GM13976 (cell line): ENCODE measurements around the gene TRAF3.
A peak's percentile ranks its signal among the peaks of the same experiment; 100 is the strongest.

ENCODE experiments used
- DNase-seq: peaks from one replicate; pipeline ENCODE4 v3.0.0; 2012; ENCODE audit warnings: low spot score
- in situ Hi-C: fragments of 300-500 bp; cut with MboI; formaldehyde crosslinking; loops from one replicate; pipeline ENCODE4 v1.12.0; 2022; ENCODE audit warnings: low sequenced_read_pairs, mixed read lengths, inconsistent platforms; ENCODE audit not compliant: unreplicated experiment
- TF ChIP-seq, protein P1 (sequence below): IDR thresholded peaks from 2 replicates; pipeline ENCODE4 v1.5.1; 2012; ENCODE audit warnings: borderline replicate concordance, mild to moderate bottlenecking; ENCODE audit not compliant: insufficient read depth; ENCODE audit errors: extremely low read depth, missing control alignments, control extremely low read depth

The TRAF3 gene

DNA sequence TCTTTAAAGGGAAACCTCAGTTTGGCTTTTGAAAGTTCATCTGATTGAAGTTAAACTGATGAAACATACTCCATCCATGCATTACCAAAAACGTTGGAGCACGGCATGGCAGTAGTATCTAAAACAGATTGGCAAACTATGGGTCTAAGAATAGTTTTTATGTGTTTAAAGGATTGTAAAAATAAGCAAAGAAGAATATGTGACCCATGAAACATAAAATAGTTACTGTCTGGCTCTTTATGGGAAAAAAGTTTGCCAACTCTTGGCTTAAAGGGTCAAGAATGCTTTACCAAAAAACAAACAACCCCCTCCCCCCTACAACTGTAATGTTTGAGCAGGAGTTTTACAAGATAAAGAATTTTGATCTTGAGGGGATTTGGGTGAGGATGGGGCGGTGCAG, 32.6 kb downstream of the TRAF3 start:
- DNase-seq: no peak
- TF ChIP-seq, protein P1, sequence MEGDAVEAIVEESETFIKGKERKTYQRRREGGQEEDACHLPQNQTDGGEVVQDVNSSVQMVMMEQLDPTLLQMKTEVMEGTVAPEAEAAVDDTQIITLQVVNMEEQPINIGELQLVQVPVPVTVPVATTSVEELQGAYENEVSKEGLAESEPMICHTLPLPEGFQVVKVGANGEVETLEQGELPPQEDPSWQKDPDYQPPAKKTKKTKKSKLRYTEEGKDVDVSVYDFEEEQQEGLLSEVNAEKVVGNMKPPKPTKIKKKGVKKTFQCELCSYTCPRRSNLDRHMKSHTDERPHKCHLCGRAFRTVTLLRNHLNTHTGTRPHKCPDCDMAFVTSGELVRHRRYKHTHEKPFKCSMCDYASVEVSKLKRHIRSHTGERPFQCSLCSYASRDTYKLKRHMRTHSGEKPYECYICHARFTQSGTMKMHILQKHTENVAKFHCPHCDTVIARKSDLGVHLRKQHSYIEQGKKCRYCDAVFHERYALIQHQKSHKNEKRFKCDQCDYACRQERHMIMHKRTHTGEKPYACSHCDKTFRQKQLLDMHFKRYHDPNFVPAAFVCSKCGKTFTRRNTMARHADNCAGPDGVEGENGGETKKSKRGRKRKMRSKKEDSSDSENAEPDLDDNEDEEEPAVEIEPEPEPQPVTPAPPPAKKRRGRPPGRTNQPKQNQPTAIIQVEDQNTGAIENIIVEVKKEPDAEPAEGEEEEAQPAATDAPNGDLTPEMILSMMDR: no peak
- in situ Hi-C loops: no loop called here

DNA sequence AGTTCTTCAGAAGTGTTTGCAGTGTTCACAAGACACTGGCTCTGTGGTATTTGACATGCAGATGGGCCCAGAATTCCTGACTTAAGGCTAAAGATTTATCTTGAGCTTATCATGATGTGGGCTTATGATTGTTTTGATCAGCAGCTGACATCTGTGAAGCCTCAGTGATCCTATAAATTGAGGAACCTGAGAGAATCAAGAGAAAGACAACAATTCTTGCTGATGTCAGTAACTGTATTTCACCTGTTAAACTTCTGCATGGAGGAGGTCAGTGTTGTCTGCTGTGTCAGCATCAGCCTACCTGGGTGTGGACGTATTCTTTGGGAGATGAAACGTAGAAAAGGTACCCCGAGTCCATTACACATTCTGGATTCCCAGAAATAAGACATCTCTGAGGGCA, 33.3 kb downstream of the TRAF3 start:
- TF ChIP-seq, protein P1: no peak
- DNase-seq: peak; percentile 2
- in situ Hi-C loops: no loop called here

DNA sequence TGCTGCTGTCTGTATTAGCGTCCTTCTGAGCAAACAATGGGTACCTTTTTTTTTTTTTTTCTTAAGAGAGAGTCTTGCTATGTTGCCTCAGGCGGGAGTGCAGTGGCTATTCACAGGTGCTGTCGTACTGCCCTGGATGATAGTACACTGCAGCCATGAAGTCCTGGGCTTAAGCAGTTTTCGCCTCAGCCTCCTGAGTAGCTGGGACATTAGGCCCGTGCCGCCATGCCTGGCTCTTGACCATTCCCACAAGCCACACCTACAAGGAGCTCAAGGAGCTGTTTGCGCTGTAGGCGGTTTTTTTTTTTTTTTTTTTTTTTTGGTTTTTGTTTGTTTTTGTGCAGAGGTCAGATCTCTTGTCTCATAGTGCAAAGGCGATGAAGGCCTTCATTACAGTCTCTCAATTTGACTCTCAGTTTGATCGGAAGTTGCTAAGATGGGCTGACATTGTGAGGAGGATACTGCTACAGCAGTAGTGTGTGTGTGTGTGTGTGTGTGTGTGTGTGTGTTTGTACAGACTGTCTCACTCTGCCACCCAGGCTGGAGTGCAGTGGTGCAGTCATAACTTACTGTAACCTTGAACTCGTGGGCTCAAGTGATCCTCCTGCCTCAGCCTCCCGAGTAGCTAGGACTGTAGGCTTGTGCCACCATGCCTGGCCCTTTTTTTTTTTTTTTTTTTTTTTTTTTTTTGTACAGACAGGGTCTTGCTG, 34.2 kb downstream of the TRAF3 start:
- DNase-seq: no peak
- TF ChIP-seq, protein P1: no peak
- in situ Hi-C loops: no loop called here

DNA sequence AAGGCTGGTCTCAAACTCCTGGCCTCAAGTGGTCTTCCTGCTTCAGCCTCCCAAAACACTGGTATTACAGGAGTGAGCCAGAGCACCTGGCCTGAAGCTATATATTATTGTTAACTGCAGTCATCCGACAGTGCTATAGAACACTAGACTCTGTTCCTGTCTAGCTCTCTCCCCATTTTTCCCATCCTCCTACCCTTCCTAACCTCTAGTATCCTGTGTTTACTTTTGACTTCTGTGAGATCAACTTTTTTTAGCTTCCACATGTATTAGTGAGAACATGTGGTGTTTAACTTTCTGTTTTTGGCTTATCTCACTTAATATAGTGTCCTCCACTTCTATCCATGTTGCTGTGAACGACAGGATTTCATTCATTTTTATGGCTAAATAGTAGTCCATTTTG, 34.7 kb downstream of the TRAF3 start:
- in situ Hi-C loops: no loop called here
- TF ChIP-seq, protein P1: no peak
- no peak for DNase-seq

DNA sequence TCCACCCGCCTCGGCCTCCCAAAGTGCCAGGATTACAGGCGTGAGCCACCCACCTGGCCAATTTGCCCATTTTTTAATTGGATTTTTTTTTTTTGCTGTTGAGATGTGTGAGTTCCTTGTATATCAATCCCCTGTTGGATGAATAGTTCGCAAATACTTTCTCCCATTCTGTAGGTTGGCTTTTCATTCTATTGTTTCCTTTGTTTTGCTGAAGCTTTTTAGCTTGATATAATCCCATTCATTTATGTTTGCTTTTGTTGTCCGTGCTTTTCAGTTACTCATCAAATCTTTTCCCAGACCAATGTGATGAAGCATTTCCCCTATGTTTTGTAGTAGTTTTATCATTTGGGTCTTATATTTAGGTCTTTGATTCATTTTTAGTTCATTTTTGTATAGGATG, 36.4 kb downstream of the TRAF3 start:
- DNase-seq: no peak
- TF ChIP-seq, protein P1: no peak
- in situ Hi-C loops: no loop called here

DNA sequence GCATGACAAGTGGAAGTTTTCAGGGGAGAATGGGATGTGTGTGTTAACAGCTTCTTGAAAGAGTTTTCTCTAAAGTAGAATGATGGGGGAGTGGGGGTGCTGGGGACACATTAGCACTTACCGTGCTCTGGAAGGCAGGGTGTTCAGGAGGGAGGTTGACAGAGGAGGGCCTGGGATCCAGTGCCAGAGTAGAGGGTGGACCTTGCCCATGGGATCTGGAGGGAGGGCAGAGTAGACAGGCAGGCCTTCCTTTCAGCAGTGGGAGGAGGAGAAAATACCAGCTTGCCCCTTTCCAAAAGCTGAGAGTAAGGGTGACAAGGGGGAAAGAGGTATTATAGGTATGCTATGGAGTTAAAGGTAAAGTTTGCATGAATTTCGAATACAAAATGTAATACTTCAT, 40.1 kb downstream of the TRAF3 start:
- no peak for DNase-seq
- in situ Hi-C loops: no loop called here
- TF ChIP-seq, protein P1: no peak
